Spinal cord (tissue), 10 donors: ENCODE results near the gene TNNT1. TPM values are rescaled to one million over a fixed set of nuclear protein-coding genes. Genes with fewer than 3 reads are reported as not detected.
"Not testable (repeated sequence)": the region's sequence is repeated elsewhere in the genome, so short reads cannot be mapped to it uniquely, and the experiment has no call there.

ENCODE experiments used
- DNase-seq, 6 donors: peaks; one replicate each; pipeline versions ENCODE4 v3.0.0 to v3.0.0-alpha.2; 2013 to 2015; ENCODE audit warnings: low spot score in 6 of 6, low read depth in 4 of 6
- H3K27ac ChIP-seq: one replicate; pipeline ENCODE4 v1.5.1; 2013; ENCODE audit warnings: low read depth, low read length, control low read depth
- H3K27me3 ChIP-seq: one replicate; pipeline ENCODE4 v1.6.1; 2013; ENCODE audit warnings: low read length; ENCODE audit not compliant: control insufficient read depth, insufficient read depth
- H3K36me3 ChIP-seq: one replicate; pipeline ENCODE4 v1.6.1; 2013; ENCODE audit warnings: low read length; ENCODE audit not compliant: control insufficient read depth, insufficient read depth
- H3K4me1 ChIP-seq: one replicate; pipeline ENCODE4 v1.6.1; 2013; ENCODE audit warnings: low read length; ENCODE audit not compliant: control insufficient read depth, insufficient read depth
- H3K4me3 ChIP-seq: one replicate; pipeline ENCODE4 v1.5.1; 2013; ENCODE audit warnings: low read depth, low read length, control low read depth
- H3K9me3 ChIP-seq: one replicate; pipeline ENCODE4 v1.6.1; 2013; ENCODE audit warnings: low read length; ENCODE audit not compliant: control insufficient read depth, insufficient read depth
- WGBS: methylation state at CpG from one replicate; pipeline ENCODE4 v1.1.5; 2013; ENCODE audit warnings: missing lambda C conversion rate; ENCODE audit not compliant: insufficient coverage; 5-methylcytosine and 5-hydroxymethylcytosine counted together
- polyA plus RNA-seq, 2 donors: library from polyadenylated mRNA; unstranded; fragments of 120-200 nt; gene quantifications; one replicate each; pipeline ENCODE4 v1.2.1, GENCODE V29; 2013; ENCODE audit not compliant: insufficient read length in 2 of 2
- total RNA-seq, 2 donors: library from RNA; depleted of rRNA in 1 of 2; stranded (reverse); fragments of 120-200 nt in 1 of 2; fragments of >200 nt in 1 of 2; gene quantifications; one replicate each; pipeline versions ENCODE4 v1.2.3 to v1.2.4, GENCODE V29; 2013 to 2014
- donor health status: healthy.

TNNT1 gene
- total and polyA plus RNA-seq, 4 donors: 8.5 to 17.9 (median 12.5) TPM

DNA sequence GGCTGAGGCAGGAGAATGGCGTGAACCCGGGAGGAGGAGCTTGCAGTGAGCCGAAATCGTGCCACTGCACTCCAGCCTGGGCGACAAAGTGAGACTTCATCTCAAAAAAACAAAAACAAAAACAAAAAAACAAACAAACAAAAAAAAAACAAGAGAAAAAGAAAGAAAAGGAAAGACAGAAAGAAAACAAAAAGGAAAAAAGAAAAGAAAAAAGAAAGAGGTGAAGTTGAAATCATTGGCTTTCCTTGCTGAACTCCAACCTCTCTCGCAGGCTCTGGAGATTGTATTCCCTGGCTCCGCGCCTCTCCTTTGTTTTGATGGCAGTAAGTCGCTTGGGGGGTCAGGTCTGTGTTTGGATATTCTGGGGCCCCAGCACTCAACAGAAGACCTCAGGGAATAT lies 23.3 kb upstream of the TNNT1 start:
- not testable (repeated sequence) for DNase-seq, H3K27ac ChIP-seq, H3K4me3 ChIP-seq, H3K9me3 ChIP-seq
- Histone ChIP-seq H3K27me3 (peaks cover 46% of the 10 kb centered on the region), H3K36me3 (peaks cover 17% of the 10 kb centered on the region), H3K4me1 (peaks cover 30% of the 10 kb centered on the region)
- WGBS: 49% methylated on average over 4 of the region's 9 CpGs

DNA sequence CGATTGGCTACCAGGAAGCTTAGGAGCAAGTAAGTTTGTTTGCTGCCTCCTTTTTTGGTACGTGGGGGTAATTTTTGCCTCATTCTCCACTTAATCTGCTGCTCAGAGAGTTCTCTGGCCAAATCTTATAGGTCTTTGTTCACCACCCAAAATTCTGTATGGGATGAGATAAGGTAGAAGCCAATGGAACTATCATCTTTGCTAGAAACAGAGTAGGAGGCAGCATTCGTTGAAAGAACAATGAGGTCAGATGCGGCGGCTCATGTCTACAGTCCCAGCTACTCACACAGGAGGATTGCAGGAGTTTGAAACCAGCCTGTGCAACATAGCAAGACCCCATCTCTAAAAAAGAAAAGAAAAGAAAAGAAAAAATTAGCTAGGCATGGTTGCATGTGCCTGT lies 22.4 kb upstream of the TNNT1 start:
- peaks cover 38% of the 10 kb centered on the region for H3K4me1 ChIP-seq
- H3K27me3 ChIP-seq: peaks cover 53% of the 10 kb centered on the region
- no peak overlapping the region for H3K4me3 ChIP-seq
- DNase-seq: no peak
- H3K9me3 ChIP-seq: no peaks in the 10 kb centered on the region
- no peak overlapping the region for H3K27ac ChIP-seq
- no CpG with 5 or more reads among the region's 5 CpGs for WGBS
- peaks cover 13% of the 10 kb centered on the region for H3K36me3 ChIP-seq

DNA sequence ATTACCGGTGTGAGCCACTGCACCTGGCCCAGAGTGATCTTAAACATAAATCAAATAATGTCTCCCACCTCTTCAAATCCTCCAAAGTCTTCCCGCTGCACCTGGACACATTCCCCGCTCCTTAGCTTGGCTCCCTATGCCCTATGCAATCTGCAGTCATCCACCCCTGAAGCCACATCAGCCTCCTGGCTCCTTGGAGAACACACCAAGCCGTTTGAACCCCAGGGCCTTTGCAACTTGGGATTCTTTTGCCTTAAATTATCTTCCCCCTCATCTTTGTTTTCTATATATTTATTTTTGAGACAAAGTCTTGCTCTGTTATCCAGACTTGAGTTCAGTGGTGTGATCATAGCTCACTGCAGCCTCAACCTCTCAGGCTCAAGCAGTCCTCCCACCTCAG lies 20.1 kb upstream of the TNNT1 start:
- peaks cover 39% of the 10 kb centered on the region for H3K27me3 ChIP-seq
- no peak for DNase-seq
- no peak overlapping the region for H3K4me3 ChIP-seq
- H3K27ac ChIP-seq: no peak overlapping the region
- peaks cover 8% of the 10 kb centered on the region for H3K36me3 ChIP-seq
- H3K9me3 ChIP-seq: no peaks in the 10 kb centered on the region
- 75% methylated on average over 3 of the region's 4 CpGs for WGBS
- H3K4me1 ChIP-seq: peaks cover 37% of the 10 kb centered on the region

DNA sequence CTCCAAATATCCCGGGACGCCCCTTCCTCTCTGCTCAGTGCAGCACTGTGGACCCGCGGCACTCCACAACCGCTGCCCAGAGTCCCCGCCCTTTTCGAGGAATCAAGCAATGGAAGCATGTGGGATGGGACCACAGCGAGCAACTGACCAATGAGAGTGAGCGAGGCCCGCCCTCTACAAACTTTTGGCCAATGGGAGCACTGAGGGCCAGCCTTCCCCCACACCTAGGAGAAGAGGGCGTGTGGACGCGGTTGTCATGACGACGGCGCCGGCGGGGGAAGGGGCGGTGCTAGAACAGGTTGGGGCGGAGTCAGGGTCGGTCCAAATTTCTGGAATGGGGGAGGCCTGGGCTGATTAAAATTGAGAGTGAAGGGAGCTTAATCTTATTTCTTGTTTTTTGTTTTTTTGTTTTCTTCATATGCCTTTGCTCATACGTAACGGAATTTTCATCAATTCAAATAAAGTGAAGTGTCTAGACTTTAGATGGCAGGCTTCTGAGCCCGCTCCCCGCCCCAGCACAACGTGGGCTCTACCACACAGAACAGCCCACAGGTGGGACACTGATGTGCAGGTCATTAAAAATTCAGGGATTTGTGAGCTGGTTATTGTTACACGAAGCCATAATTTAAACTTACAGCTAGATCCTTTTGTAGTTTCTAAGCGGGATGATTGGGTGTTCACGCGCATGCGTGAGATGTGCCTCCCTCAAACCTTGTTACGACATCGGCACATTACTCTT lies 17.7 kb upstream of the TNNT1 start, which contains the start of gene DNAAF3:
TSS of gene DNAAF3 (minus strand) at position 84 of the 739 bp plus-strand sequence. CDS start 200 bp downstream, outside the sequence.
- no peaks in the 10 kb centered on the region for H3K9me3 ChIP-seq
- no peaks in the 10 kb centered on the region for H3K36me3 ChIP-seq
- H3K27me3 ChIP-seq: peaks cover 36% of the 10 kb centered on the region
- peak; percentile 78 to 99 (median 88) for DNase-seq
- H3K27ac ChIP-seq: no peak within 1 kb of the TSS
- H3K4me3 ChIP-seq: peak within 1 kb of the TSS; percentile 45
- peaks cover 23% of the 10 kb centered on the region for H3K4me1 ChIP-seq
- WGBS: 2% methylated on average over 17 of the region's 33 CpGs

DNA sequence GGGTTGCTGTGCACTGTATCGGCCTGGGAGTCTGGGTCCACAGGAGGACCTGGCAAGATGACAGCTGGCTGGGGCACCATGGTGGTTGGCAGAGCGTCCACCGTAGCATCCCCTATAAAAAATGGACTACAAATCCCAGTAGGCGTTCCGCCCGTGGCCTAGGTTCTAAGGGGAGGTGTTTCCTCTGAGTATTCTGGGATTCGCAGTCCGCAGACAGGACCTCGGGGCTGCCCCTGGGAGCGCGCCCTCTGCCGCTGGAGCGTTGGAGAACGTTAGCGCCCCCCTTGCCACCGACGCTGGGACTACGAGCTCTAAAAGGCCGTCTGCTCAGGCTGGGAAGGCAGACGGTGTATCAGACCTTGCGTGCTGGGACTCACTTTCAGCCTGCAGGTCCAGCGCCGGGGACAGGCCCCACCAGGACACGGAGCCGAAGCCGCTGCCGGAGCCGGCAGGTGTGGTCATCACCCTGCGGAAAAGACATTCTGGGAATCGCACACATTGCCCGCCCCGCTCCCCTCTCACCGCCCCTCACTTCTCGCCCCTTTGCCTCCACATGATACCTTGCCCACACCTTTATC lies 17.0 kb upstream of the TNNT1 start:
- DNase-seq: peak in 3 of 6 donors; percentile 28 to 83 (median 74)
- Histone ChIP-seq H3K4me1 (peaks cover 23% of the 10 kb centered on the region), H3K27ac (no peak overlapping the region), H3K27me3 (peaks cover 42% of the 10 kb centered on the region), H3K9me3 (no peaks in the 10 kb centered on the region), H3K36me3 (no peaks in the 10 kb centered on the region), H3K4me3 (peak overlapping the region; percentile 45)
- WGBS: 3% methylated on average over 29 of the region's 34 CpGs

DNA sequence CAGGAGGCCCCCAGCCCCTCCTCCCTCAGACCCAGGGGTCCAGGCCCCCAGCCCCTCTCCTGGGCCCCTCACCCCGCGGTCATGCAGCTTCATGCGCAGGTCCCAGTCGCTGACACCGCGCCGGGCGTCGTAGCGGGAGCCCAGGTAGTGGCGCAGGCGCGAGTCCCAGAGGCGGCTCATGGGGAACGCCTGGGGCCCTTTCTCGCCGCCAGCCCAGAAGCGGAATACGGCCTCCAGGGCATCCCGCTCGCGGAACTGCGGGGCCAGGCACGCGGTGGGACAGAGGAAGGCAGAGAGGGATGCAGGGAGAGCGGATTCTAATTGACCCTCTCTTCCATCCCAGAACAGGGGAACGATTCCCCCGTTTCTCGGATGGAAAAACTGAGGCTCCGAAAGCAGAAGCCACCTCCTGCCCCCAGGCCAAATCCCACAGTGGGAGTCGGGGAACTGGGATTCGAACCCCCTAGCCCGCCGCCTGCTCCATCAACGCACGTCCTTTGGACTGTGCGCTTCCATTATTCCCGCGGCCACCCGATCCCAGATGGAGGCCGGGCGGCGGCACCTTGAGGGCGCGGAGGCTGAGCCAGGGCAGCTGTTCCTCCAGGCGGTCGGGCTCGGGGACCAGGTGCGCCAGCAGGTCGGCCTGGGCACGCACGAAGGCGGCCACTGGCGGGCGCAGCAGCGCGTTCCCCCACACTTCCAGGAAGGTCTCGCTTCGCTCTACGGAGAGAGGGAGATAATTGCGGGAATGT lies 12.7 kb upstream of the TNNT1 start:
- DNase-seq: no peak

DNA sequence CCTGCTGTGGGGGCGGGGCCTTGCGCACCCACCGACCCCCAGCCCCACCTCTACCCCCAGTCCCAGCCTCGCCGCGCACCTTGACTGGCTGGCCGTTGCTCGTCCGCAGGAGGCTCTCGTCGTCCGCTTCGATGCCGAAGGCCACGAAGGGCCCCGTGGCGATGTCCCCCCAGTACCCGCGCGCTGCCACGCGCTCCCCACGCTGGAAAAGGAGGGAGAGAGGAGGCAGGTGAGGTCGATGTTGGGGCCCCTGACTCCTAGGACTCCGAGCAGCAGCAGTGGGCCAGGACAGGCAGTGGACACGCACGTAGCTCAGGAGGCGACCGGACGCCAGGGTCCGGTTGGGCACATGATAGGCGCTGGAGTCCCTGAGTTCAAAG lies 12.0 kb upstream of the TNNT1 start:
- Histone ChIP-seq H3K9me3 (no peaks in the 10 kb centered on the region), H3K27me3 (peaks cover 58% of the 10 kb centered on the region), H3K4me3 (no peak overlapping the region), H3K36me3 (no peaks in the 10 kb centered on the region), H3K4me1 (peaks cover 19% of the 10 kb centered on the region), H3K27ac (no peak overlapping the region)
- no peak for DNase-seq
- 7% methylated on average over 31 of the region's 32 CpGs for WGBS

More for the DNA sequence above, 12.7 kb upstream of the TNNT1 start:
- H3K4me3 ChIP-seq: no peak overlapping the region
- no peak overlapping the region for H3K27ac ChIP-seq
- WGBS: 15% methylated on average over 50 of the region's 61 CpGs
- no peaks in the 10 kb centered on the region for H3K9me3 ChIP-seq
- peaks cover 19% of the 10 kb centered on the region for H3K4me1 ChIP-seq
- H3K36me3 ChIP-seq: no peaks in the 10 kb centered on the region
- H3K27me3 ChIP-seq: peaks cover 55% of the 10 kb centered on the region

DNA sequence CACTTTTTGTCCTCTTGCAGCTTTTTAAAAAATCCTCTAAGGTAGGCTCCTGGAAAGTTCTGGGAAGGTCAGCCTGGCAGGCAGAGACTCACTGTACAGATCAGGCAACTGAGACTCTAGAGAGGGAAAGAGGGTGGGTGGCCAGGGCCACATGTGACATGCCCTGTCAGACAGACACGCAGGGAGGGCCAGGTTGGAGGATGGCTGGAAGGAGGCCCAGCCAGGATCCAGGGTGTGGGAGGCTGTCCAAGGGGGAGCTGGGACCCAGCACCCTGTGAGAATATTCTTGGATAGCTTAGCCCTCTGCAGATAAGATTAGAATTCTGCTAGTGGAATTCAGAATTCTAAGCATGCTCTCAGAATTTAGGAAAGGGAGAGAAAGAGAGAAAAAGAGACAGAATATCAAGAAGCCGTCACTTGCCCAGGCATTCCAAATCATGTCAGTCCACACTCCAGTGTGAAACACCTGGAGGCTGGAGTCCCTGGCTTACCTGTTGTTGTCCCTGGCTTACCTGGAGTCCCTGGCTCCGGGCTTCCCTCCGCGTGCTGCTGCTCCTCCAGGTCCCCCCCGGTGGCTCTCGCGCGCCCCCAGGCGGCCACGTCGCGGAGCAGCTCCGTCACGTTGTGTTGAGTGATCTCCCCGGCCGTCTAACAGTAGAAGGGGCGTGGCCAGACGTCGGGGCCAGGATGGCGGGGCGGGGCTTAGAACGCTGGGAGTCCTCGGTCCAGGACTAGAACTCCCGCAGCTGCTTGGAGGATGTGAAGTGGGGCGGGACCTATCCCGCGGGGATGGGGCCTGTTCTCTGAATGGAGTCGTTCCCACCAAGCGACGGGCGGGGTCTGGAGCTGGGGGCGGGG lies 11.4 kb upstream of the TNNT1 start:
- Histone ChIP-seq H3K36me3 (no peaks in the 10 kb centered on the region), H3K27ac (no peak overlapping the region), H3K27me3 (peaks cover 54% of the 10 kb centered on the region), H3K4me3 (no peak overlapping the region), H3K9me3 (no peaks in the 10 kb centered on the region), H3K4me1 (peaks cover 16% of the 10 kb centered on the region)
- peak in 2 of 6 donors; percentile 53 to 62 for DNase-seq
- 3% methylated on average over 33 of the region's 33 CpGs for WGBS
